HG03457 (cell line): Measurements from ENCODE around the gene TMEM178A.

Experiments used
- ATAC-seq: cut with Tn5 transposase; IDR thresholded peaks from one replicate; pipeline ENCODE4 v1.9.1; 2021; ENCODE audit warnings: moderate number of reproducible peaks; ENCODE audit not compliant: unreplicated experiment

TMEM178A gene

GRCh38 chr2:39673018-39673417 is 7.3 kb downstream of the TMEM178A start:
- ATAC-seq = no peak

GRCh38 chr2:39676342-39676741 is 10.6 kb downstream of the TMEM178A start:
- no peak for ATAC-seq

GRCh38 chr2:39678170-39678569 is 12.5 kb downstream of the TMEM178A start:
- ATAC-seq = no peak

- ATAC-seq = no peak
Observed at GRCh38 chr2:39679805-39680204, 14.1 kb downstream of the TMEM178A start.

- ATAC-seq = no peak
Observed at GRCh38 chr2:39682066-39682692, 16.5 kb downstream of the TMEM178A start.

GRCh38 chr2:39683022-39683699 is 17.4 kb downstream of the TMEM178A start:
- ATAC-seq = no peak

GRCh38 chr2:39684464-39684863 is 18.7 kb downstream of the TMEM178A start:
- no peak for ATAC-seq

GRCh38 chr2:39685126-39685525 is 19.4 kb downstream of the TMEM178A start:
- no peak for ATAC-seq

- no peak for ATAC-seq
Observed at GRCh38 chr2:39686456-39686855, 20.7 kb downstream of the TMEM178A start.

GRCh38 chr2:39688181-39688580 is 22.5 kb downstream of the TMEM178A start:
- no peak for ATAC-seq

- no peak for ATAC-seq
Observed at GRCh38 chr2:39689272-39689841, 23.6 kb downstream of the TMEM178A start.

GRCh38 chr2:39689876-39690275 is 24.2 kb downstream of the TMEM178A start:
- ATAC-seq = no peak

- no peak for ATAC-seq
Observed at GRCh38 chr2:39693245-39693644, 27.5 kb downstream of the TMEM178A start.

GRCh38 chr2:39696101-39696553 is 30.4 kb downstream of the TMEM178A start:
- ATAC-seq = no peak

GRCh38 chr2:39696838-39697237 is 31.1 kb downstream of the TMEM178A start:
- ATAC-seq = no peak

- no peak for ATAC-seq
Observed at GRCh38 chr2:39697454-39697853, 31.7 kb downstream of the TMEM178A start.

GRCh38 chr2:39701137-39701536 is 35.4 kb downstream of the TMEM178A start:
- ATAC-seq = no peak

GRCh38 chr2:39703181-39703872 is 37.6 kb downstream of the TMEM178A start:
- ATAC-seq = no peak

GRCh38 chr2:39704540-39704939 is 38.8 kb downstream of the TMEM178A start:
- ATAC-seq = no peak

GRCh38 chr2:39705638-39706037 is 39.9 kb downstream of the TMEM178A start:
- ATAC-seq = no peak

- ATAC-seq = no peak
Observed at GRCh38 chr2:39706312-39706711, 40.6 kb downstream of the TMEM178A start.

GRCh38 chr2:39706945-39707344 is 41.2 kb downstream of the TMEM178A start:
- ATAC-seq = no peak
